GM12878 (cell line): ENCODE measurements around the gene ZSCAN20. TPM values are rescaled to one million over a fixed set of nuclear protein-coding genes. Genes with fewer than 3 reads are reported as not detected.

Experiments used
- ATAC-seq: fragments of 200-7000 bp; cut with Tn5 transposase; 3 replicates; pipeline ENCODE4 v1.9.1; 2020; ENCODE audit warnings: mild to moderate bottlenecking, moderate library complexity
- BruUV-seq: library from RNA; stranded (reverse); fragments of 400-500 nt; replicated peaks from 2 replicates; lab custom pipeline; 2021; lab: Mats Ljungman, UMichigan
- CTCF ChIA-PET: fragments of 300-600 bp; sonication (Branson Sonifier 250); formaldehyde crosslinking; extraction: SDS; loops from one replicate; lab custom pipeline; 2021; ENCODE audit warnings: inconsistent platforms; lab: Yijun Ruan, JAX
- POLR2A ChIA-PET: fragments of 350-600 bp; formaldehyde crosslinking; extraction: SDS; loops from one replicate; lab custom pipeline; 2021; ENCODE audit warnings: inconsistent platforms; lab: Charles Lee
- RAD21 ChIA-PET: fragments of 300-600 bp; sonication (Branson Sonifier 250); formaldehyde crosslinking; loops from one replicate; lab custom pipeline; 2023; ENCODE audit warnings: antibody characterized with exemption; ENCODE audit not compliant: unreplicated experiment; lab: Charles Lee
- SMC1A ChIA-PET: fragments of 300-600 bp; sonication (Branson Sonifier 250); formaldehyde crosslinking; loops from one replicate; lab custom pipeline; 2023; ENCODE audit not compliant: unreplicated experiment, uncharacterized antibody; lab: Charles Lee
- DNase-seq: peaks from one replicate; pipeline ENCODE4 v3.0.0-alpha.2; 2011; ENCODE audit warnings: low read depth, low spot score
- FAIRE-seq: peaks from 3 replicates; lab custom pipeline; 2011; peaks lifted over from hg19 to GRCh38; lab: Jason Lieb, UNC
- H2AFZ ChIP-seq: 2 replicates; pipeline ENCODE4 v1.6.0; 2011; ENCODE audit warnings: low read depth, low read length, control low read depth; ENCODE audit not compliant: control insufficient read depth
- H3K27ac ChIP-seq: 2 replicates; pipeline ENCODE4 v1.5.1; 2011; ENCODE audit warnings: control low read depth; ENCODE audit not compliant: control insufficient read depth, insufficient read depth
- H3K27me3 ChIP-seq, 2 experiments: replicated peaks in 1 of 2; 2 replicates each; pipeline versions ENCODE4 v1.6.0 to v1.6.1; 2011; ENCODE audit warnings: low read length in 1 of 2; ENCODE audit not compliant: control insufficient read depth in 2 of 2, insufficient read depth in 2 of 2
- H3K36me3 ChIP-seq, 2 experiments: 2 replicates each; pipeline ENCODE4 v1.5.1; 2011; ENCODE audit warnings: low read length in 1 of 2; ENCODE audit not compliant: control insufficient read depth in 2 of 2, insufficient read depth in 2 of 2
- H3K4me1 ChIP-seq: 2 replicates; pipeline ENCODE4 v1.6.1; 2011; ENCODE audit warnings: mild to moderate bottlenecking, low read length, moderate library complexity, mixed read lengths; ENCODE audit not compliant: control insufficient read depth, insufficient read depth
- H3K4me2 ChIP-seq: 2 replicates; pipeline ENCODE4 v1.6.0; 2011; ENCODE audit warnings: control low read depth; ENCODE audit not compliant: control insufficient read depth, insufficient read depth
- H3K4me3 ChIP-seq: fragments of 200-600 bp; sonication (generic); 2 replicates; pipeline ENCODE4 v1.5.1; 2016
- H3K79me2 ChIP-seq: 2 replicates; pipeline ENCODE4 v1.6.0; 2011; ENCODE audit warnings: low read length; ENCODE audit not compliant: control insufficient read depth, insufficient read depth
- H3K9ac ChIP-seq: 2 replicates; pipeline ENCODE4 v1.8.0; 2011; ENCODE audit warnings: low read length, control low read depth, mixed read lengths; ENCODE audit not compliant: control insufficient read depth, insufficient read depth
- H3K9me3 ChIP-seq: replicated peaks from 3 replicates; pipeline ENCODE4 v1.5.1; 2011; ENCODE audit warnings: mild to moderate bottlenecking, low read length; ENCODE audit not compliant: control insufficient read depth, insufficient read depth
- H4K20me1 ChIP-seq: 2 replicates; pipeline ENCODE4 v1.6.0; 2011; ENCODE audit not compliant: control insufficient read depth, insufficient read depth
- ESRRA ChIP-seq: IDR thresholded peaks from 2 replicates; pipeline ENCODE4 v1.6.1; 2012; ENCODE audit warnings: mild to moderate bottlenecking, low read length, improper control_type of control experiment
- IKZF1 ChIP-seq: fragments of 450-650 bp; conservative IDR thresholded peaks from 2 replicates; pipeline ENCODE4 v1.6.1; 2017; ENCODE audit warnings: antibody characterized with exemption, mild to moderate bottlenecking
- JUND ChIP-seq: IDR thresholded peaks from 2 replicates; pipeline ENCODE4 v1.6.1; 2012; ENCODE audit warnings: low read depth, mild to moderate bottlenecking, low read length, improper control_type of control experiment, moderate library complexity
- NR2F1 ChIP-seq: fragments of 450-650 bp; conservative IDR thresholded peaks from 2 replicates; pipeline ENCODE4 v1.6.1; 2017; ENCODE audit warnings: mild to moderate bottlenecking
- SP1 ChIP-seq: IDR thresholded peaks from one replicate; pipeline ENCODE4 v1.6.1; 2011; ENCODE audit warnings: low read depth, low read length
- SUZ12 ChIP-seq: fragments of 200-600 bp; sonication (generic); IDR thresholded peaks from one replicate; pipeline ENCODE4 v1.6.1; 2018; ENCODE audit warnings: antibody characterized with exemption, mild to moderate bottlenecking; ENCODE audit not compliant: unreplicated experiment
- ZNF622 ChIP-seq: fragments of 450-650 bp; IDR thresholded peaks from 2 replicates; pipeline ENCODE4 v1.6.1; 2017; ENCODE audit warnings: mild to moderate bottlenecking, inconsistent platforms
- WGBS: methylation state at CpG from one replicate; pipeline ENCODE4 v1.1.6; 2016; ENCODE audit warnings: low lambda C conversion rate; ENCODE audit not compliant: insufficient replicate concordance, insufficient coverage; ENCODE audit errors: missing lambda C conversion rate; 5-methylcytosine and 5-hydroxymethylcytosine counted together
- in situ Hi-C: fragments of 300-500 bp; cut with MboI; formaldehyde crosslinking; loops from 9 replicates; pipeline ENCODE4 v1.14.3; 2018; ENCODE audit warnings: mixed read lengths
- intact Hi-C: fragments of 100-400 bp; cut with micrococcal nuclease; formaldehyde crosslinking; loops from one replicate; pipeline ENCODE4 v1.14.2; 2022; ENCODE audit not compliant: unreplicated experiment
- polyA plus RNA-seq, 11 experiments: library from polyadenylated mRNA; depleted of rRNA in 4 of 11; unstranded in 6 of 11; stranded (reverse) in 5 of 11; fragments of >200 nt; fragmentation: Nextera tagmentation in 4 of 11; fragmentation: Illumina TruSeq in 1 of 11; extraction: Ambion mirVana in 4 of 11; extraction: Trizol in 1 of 11; gene quantifications; 1 replicate in 1 of 11; 2 replicates in 10 of 11; pipeline versions ENCODE4 v1.2.1 to v1.2.3, GENCODE V29; 2011 to 2016; ENCODE audit warnings: inconsistent platforms in 2 of 11, missing spikeins in 2 of 11, low read depth in 1 of 11
- total RNA-seq, 4 experiments: library from RNA; depleted of rRNA in 3 of 4; stranded (reverse); fragments of >200 nt in 3 of 4; fragmentation: Illumina TruSeq in 1 of 4; extraction: Trizol in 1 of 4; gene quantifications; 2 replicates each; pipeline versions ENCODE4 v1.2.1 to v1.2.3, GENCODE V29; 2013 to 2021
- TF ChIP-seq, protein P1 (sequence below): fragments of 450-650 bp; IDR thresholded peaks from 2 replicates; pipeline ENCODE4 v1.6.1; 2017; ENCODE audit warnings: low read depth, mild to moderate bottlenecking, moderate library complexity
- TF ChIP-seq, protein P2 (sequence below): fragments of 450-650 bp; IDR thresholded peaks from 2 replicates; pipeline ENCODE4 v1.6.1; 2017; ENCODE audit warnings: mild to moderate bottlenecking

The ZSCAN20 gene
- total and polyA plus RNA-seq, 10 of the 15 experiments (the other 5 are each of a cell fraction or from before 2014, with no cell fraction given): 0.35 to 5.1 (median 2.4) TPM

DNA sequence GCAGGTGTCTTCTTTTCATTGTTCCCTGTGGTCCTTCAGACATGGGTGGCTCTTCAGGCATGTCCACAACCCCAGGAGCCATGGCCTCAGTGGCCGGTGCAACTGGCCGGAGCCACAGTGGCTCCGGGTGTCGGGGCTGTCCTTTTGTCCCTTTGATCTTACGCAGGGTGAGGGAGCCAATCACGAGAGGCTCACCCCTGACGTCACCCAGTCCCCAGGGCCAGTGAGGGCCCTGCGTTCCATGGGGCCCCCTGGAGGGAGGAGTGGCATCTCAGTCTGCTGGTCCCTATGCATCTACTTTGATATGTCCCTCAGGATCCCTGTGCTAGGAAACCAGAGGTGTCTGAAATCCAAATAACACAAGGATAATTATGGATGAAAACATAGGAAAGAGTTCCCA, 29.3 kb downstream of the ZSCAN20 start:
- Histone ChIP-seq H3K27ac (no peak overlapping the region), H3K79me2 (no peaks in the 10 kb centered on the region), H4K20me1 (no peaks in the 10 kb centered on the region), H3K36me3 (no peaks in the 10 kb centered on the region), H3K4me2 (no peak overlapping the region), H3K27me3 (no peaks in the 10 kb centered on the region), H3K9me3 (no peaks in the 10 kb centered on the region; the same call in 2 of the 3 replicates), H3K9ac (no peak overlapping the region), H3K4me1 (no peaks in the 10 kb centered on the region), H2AFZ (no peak overlapping the region), H3K4me3 (no peak overlapping the region)
- no peak for ATAC-seq
- SMC1A ChIA-PET: no interaction called here
- RAD21 ChIA-PET: no interaction called here
- intact Hi-C loops (no loop called here), in situ Hi-C loops (no loop called here)
- no peak for FAIRE-seq
- no peak for DNase-seq
- POLR2A ChIA-PET: no interaction called here
- no TSS peak for BruUV-seq
- TF ChIP-seq ESRRA: no peak
- no peak for TF ChIP-seq SUZ12
- TF ChIP-seq, protein P1, sequence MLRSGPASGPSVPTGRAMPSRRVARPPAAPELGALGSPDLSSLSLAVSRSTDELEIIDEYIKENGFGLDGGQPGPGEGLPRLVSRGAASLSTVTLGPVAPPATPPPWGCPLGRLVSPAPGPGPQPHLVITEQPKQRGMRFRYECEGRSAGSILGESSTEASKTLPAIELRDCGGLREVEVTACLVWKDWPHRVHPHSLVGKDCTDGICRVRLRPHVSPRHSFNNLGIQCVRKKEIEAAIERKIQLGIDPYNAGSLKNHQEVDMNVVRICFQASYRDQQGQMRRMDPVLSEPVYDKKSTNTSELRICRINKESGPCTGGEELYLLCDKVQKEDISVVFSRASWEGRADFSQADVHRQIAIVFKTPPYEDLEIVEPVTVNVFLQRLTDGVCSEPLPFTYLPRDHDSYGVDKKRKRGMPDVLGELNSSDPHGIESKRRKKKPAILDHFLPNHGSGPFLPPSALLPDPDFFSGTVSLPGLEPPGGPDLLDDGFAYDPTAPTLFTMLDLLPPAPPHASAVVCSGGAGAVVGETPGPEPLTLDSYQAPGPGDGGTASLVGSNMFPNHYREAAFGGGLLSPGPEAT: no peak
- TF ChIP-seq NR2F1: no peak
- TF ChIP-seq, protein P2, sequence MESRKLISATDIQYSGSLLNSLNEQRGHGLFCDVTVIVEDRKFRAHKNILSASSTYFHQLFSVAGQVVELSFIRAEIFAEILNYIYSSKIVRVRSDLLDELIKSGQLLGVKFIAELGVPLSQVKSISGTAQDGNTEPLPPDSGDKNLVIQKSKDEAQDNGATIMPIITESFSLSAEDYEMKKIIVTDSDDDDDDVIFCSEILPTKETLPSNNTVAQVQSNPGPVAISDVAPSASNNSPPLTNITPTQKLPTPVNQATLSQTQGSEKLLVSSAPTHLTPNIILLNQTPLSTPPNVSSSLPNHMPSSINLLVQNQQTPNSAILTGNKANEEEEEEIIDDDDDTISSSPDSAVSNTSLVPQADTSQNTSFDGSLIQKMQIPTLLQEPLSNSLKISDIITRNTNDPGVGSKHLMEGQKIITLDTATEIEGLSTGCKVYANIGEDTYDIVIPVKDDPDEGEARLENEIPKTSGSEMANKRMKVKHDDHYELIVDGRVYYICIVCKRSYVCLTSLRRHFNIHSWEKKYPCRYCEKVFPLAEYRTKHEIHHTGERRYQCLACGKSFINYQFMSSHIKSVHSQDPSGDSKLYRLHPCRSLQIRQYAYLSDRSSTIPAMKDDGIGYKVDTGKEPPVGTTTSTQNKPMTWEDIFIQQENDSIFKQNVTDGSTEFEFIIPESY: no peak
- no peak for TF ChIP-seq SP1
- no peak for TF ChIP-seq ZNF622
- no peak for TF ChIP-seq JUND
- no peak for TF ChIP-seq IKZF1
- CTCF ChIA-PET: no interaction called here
- 75% methylated on average over 8 of the region's 8 CpGs for WGBS
